HG02852 (cell line): Measurements from ENCODE around the gene TRAPPC10.

ENCODE experiments used
- ATAC-seq: cut with Tn5 transposase; IDR thresholded peaks from one replicate; pipeline ENCODE4 v1.9.1; 2021; ENCODE audit warnings: mild to moderate bottlenecking, moderate library complexity; ENCODE audit not compliant: unreplicated experiment

TRAPPC10 gene

GRCh38 chr21:43981151-43981870 is 30.8 kb upstream of the TRAPPC10 start:
- ATAC-seq, result no peak

GRCh38 chr21:43981871-43982210 is 30.3 kb upstream of the TRAPPC10 start:
- no peak for ATAC-seq

- no peak for ATAC-seq
Measured at GRCh38 chr21:43982489-43983078, 29.5 kb upstream of the TRAPPC10 start.

- ATAC-seq, result no peak
Measured at GRCh38 chr21:43983390-43983789, 28.7 kb upstream of the TRAPPC10 start.

GRCh38 chr21:43983860-43984420 is 28.2 kb upstream of the TRAPPC10 start:
- ATAC-seq, result no peak

GRCh38 chr21:43984905-43985689 is 27.0 kb upstream of the TRAPPC10 start:
- ATAC-seq, result no peak

GRCh38 chr21:43985690-43986251 is 26.3 kb upstream of the TRAPPC10 start:
- no peak for ATAC-seq

- ATAC-seq, result no peak
Measured at GRCh38 chr21:43986544-43987451, 25.3 kb upstream of the TRAPPC10 start.

GRCh38 chr21:43987509-43987908 is 24.6 kb upstream of the TRAPPC10 start:
- no peak for ATAC-seq

- ATAC-seq, result no peak
Measured at GRCh38 chr21:43988016-43988415, 24.1 kb upstream of the TRAPPC10 start.

GRCh38 chr21:43988506-43989230 is 23.4 kb upstream of the TRAPPC10 start:
- no peak for ATAC-seq

GRCh38 chr21:43989401-43989800 is 22.7 kb upstream of the TRAPPC10 start:
- ATAC-seq, result no peak

- ATAC-seq, result no peak
Measured at GRCh38 chr21:43991447-43991991, 20.6 kb upstream of the TRAPPC10 start.

GRCh38 chr21:43992121-43992520 is 20.0 kb upstream of the TRAPPC10 start:
- ATAC-seq, result no peak

GRCh38 chr21:43993420-43993934 is 18.6 kb upstream of the TRAPPC10 start:
- ATAC-seq, result no peak

GRCh38 chr21:43994085-43994484 is 18.0 kb upstream of the TRAPPC10 start:
- ATAC-seq, result no peak

GRCh38 chr21:43994646-43995045 is 17.5 kb upstream of the TRAPPC10 start:
- ATAC-seq, result no peak

- no peak for ATAC-seq
Measured at GRCh38 chr21:43995521-43996105, 16.5 kb upstream of the TRAPPC10 start.
